DMS 273 treated with DMSO at 0.1 percent for 48 hours (cell line): ENCODE results near the gene TCF4.

Experiments used
- DNase-seq: peaks from one replicate; lab custom pipeline; 2025; lab: John Stamatoyannopoulos, UW

The TCF4 gene

GRCh38 chr18:55179835-55180234 lies 408.2 kb downstream of the TCF4 start:
- DNase-seq = no peak

DNA sequence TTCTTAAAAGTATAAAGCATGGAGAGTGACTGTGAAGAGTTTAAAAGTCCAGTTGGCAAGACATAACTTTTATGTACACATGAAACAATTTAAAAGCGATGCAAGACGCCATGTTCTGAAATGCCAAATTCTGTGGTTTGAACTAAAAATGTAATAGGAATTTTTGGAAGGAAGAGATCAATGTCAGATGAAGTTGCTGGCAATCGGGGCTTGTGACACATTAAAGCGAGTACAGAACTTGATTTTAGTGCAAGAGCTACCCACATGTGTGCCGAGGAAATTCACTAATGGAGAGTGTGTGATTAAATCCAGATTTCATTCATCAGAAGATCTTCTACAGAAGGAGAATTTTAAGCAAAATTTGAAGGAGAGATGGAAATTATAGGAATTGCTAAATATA lies 408.6 kb downstream of the TCF4 start:
- DNase-seq = no peak

- DNase-seq = no peak
Measured at GRCh38 chr18:55173291-55173690, 414.7 kb downstream of the TCF4 start.
